Pancreas (tissue), 10 donors: ENCODE data around the gene NKD2. TPM values are rescaled to one million over a fixed set of nuclear protein-coding genes. Genes with fewer than 3 reads are reported as not detected.

Source experiments
- ATAC-seq, 4 donors: fragments of 200-7000 bp; cut with Tn5 transposase; one replicate each; pipeline versions ENCODE4 v1.8.0 to v1.9.1; 2020; ENCODE audit warnings: mild to moderate bottlenecking in 4 of 4, moderate library complexity in 4 of 4
- DNase-seq, 6 donors: peaks; one replicate each; pipeline ENCODE4 v3.0.0-alpha.2; 2020
- FAIRE-seq: peaks from 2 replicates; lab custom pipeline; 2012; peaks lifted over from hg19 to GRCh38; lab: Jason Lieb, UNC
- H3K27ac ChIP-seq, 4 donors: fragments of 200-600 bp; sonication (generic); 1 replicate in 3 of 4; 2 replicates in 1 of 4; pipeline versions ENCODE4 v1.5.0 to v1.8.0; 2020
- H3K27me3 ChIP-seq, 4 donors: fragments of 200-600 bp; one replicate each; pipeline ENCODE4 v1.8.0; 2021
- H3K36me3 ChIP-seq, 3 donors: fragments of 200-600 bp; sonication (generic) in 1 of 3; one replicate each; pipeline versions ENCODE4 v1.5.0 to v1.8.0; 2020 to 2021
- H3K4me1 ChIP-seq, 3 donors: fragments of 200-600 bp; one replicate each; pipeline ENCODE4 v1.8.0; 2021
- H3K4me3 ChIP-seq, 4 donors: fragments of 200-600 bp; sonication (generic) in 2 of 4; one replicate each; pipeline versions ENCODE4 v1.5.0 to v1.8.0; 2020 to 2021
- H3K9me3 ChIP-seq, 4 donors: fragments of 200-600 bp; one replicate each; pipeline ENCODE4 v1.8.0; 2021
- CTCF ChIP-seq, 4 donors: fragments of 200-600 bp; sonication (generic) in 3 of 4; IDR thresholded peaks; one replicate each; pipeline versions ENCODE4 v1.5.0 to v1.8.0; 2021; ENCODE audit warnings: antibody characterized with exemption in 4 of 4
- WGBS, 2 donors: extraction: QIAGEN DNeasy Blood & Tissue Kit; methylation state at CpG; one replicate each; pipeline ENCODE4 v1.1.7; 2013; 5-methylcytosine and 5-hydroxymethylcytosine counted together
- intact Hi-C, 3 donors: fragments of 100-400 bp; cut with DNase I; formaldehyde crosslinking; loops; one replicate each; pipeline versions ENCODE4 v1.11.1 to v1.14.2; 2022
- microRNA-seq, 2 donors: library from miRNA; unstranded; fragments of <30 nt; microRNA quantifications; one replicate each; pipeline versions ENCODE4 to v1.1.0, GENCODE V29; 2019 to 2020
- polyA plus RNA-seq, 2 donors: library from polyadenylated mRNA; stranded (reverse); fragments of 200-250 nt; gene quantifications; one replicate each; pipeline ENCODE4 v1.2.3, GENCODE V29; 2013
- total RNA-seq, 6 donors: library from RNA; stranded (reverse); fragmentation: NEBNext Ultra II Directional in 4 of 6; extraction: Animal tissue kit (Norgen Biotek cat#: 25700) in 4 of 6; gene quantifications; one replicate each; pipeline versions ENCODE4 v1.2.1 to v1.2.4, GENCODE V29; 2021 to 2023
- donor health status: healthy with polysubstance abuse.
- donor health status: DM: no; HTN: no; CAD: no; lungs with moderate emphysema.
- donor health status: DM: no; HTN: no; CAD: no.
- donor health status: control.
- donor health status: control.
- donor health status: Bipolar disorder and iron deficiency.
- donor health status: DM: yes; HTN: yes; CAD: no.
- donor health status: DM: no; HTN: no; CAD: no.
- donor health status: DM: no; HTN: no; CAD: no.
- donor health status: DM: yes; HTN: yes; CAD: no.

NKD2 gene
- total and polyA plus RNA-seq, 8 donors, result 1.8 to 18.6 (median 4.3) TPM

GRCh38 chr5:1086871-1087270 is 78.3 kb downstream of the NKD2 start:
- no peak for FAIRE-seq
- DNase-seq, result no peak

GRCh38 chr5:1087428-1087827 is 78.8 kb downstream of the NKD2 start:
- Histone ChIP-seq H3K4me3 (no peak overlapping the region), H3K36me3 (peaks cover 0 to 55% (median 19%) of the 10 kb centered on the region in 3 donors), H3K9me3 (no peaks in the 10 kb centered on the region), H3K27ac (no peak overlapping the region), H3K4me1 (peaks cover 0 to 5% (median 5%) of the 10 kb centered on the region in 3 donors), H3K27me3 (no peaks in the 10 kb centered on the region)
- no peak for ATAC-seq
- WGBS, 2 donors, result 97% methylated on average over 25 of the region's 25 CpGs
- TF ChIP-seq CTCF (IDR thresholded peaks at IDR 0.05), result no peak
- DNase-seq, result no peak
- no peak for FAIRE-seq
- intact Hi-C loops, result no loop called here

More at GRCh38 chr5:1086871-1087270, 78.3 kb downstream of the NKD2 start:
- no peak overlapping the region for H3K27ac ChIP-seq
- no peaks in the 10 kb centered on the region for H3K27me3 ChIP-seq
- H3K36me3 ChIP-seq, result peaks cover 0 to 51% (median 19%) of the 10 kb centered on the region in 3 donors
- intact Hi-C loops, result no loop called here
- no peak overlapping the region for H3K4me3 ChIP-seq
- H3K9me3 ChIP-seq, result no peaks in the 10 kb centered on the region
- H3K4me1 ChIP-seq, result peaks cover 0 to 5% (median 5%) of the 10 kb centered on the region in 3 donors
- WGBS, 2 donors, result 94 to 96% methylated on average over 31 of the region's 31 CpGs
- ATAC-seq, result no peak
- no peak for TF ChIP-seq CTCF (IDR thresholded peaks at IDR 0.05)

- Histone ChIP-seq H3K4me1 (peaks cover 0 to 5% (median 5%) of the 10 kb centered on the region in 3 donors), H3K27ac (no peak overlapping the region), H3K36me3 (peaks cover 0 to 59% (median 20%) of the 10 kb centered on the region in 3 donors), H3K27me3 (no peaks in the 10 kb centered on the region), H3K4me3 (no peak overlapping the region), H3K9me3 (no peaks in the 10 kb centered on the region)
- no peak for DNase-seq
- FAIRE-seq, result no peak
- TF ChIP-seq CTCF (IDR thresholded peaks at IDR 0.05), result no peak
- intact Hi-C loops, result no loop called here
- 96 to 97% methylated on average over 26 of the region's 26 CpGs for WGBS, 2 donors
- no peak for ATAC-seq
Observed at GRCh38 chr5:1088031-1088430, 79.4 kb downstream of the NKD2 start.

Small RNA genes lying within 50 kb of the gene (microRNA-seq; reads per million reads assigned to microRNA genes)
- gene MIR4635, result 0 reads per million in 2 donors

Other genes with a start within 250 kb of the NKD2 start
- 1 to 10 TPM; 2.8 to 7.5 (median 5.0) TPM for gene ZDHHC11B, start 224.1 kb upstream of the NKD2 start, total RNA-seq
- 10 to 100 TPM in 1 of 2 donors, 1 to 10 TPM in 1; 6.6 to 19.9 TPM for gene ZDHHC11B, start 224.1 kb upstream of the NKD2 start, polyA plus RNA-seq
- gene ZDHHC11, start 157.8 kb upstream of the NKD2 start, total RNA-seq, result 10 to 100 TPM in 2 of 6 donors, 1 to 10 TPM in 4; 3.6 to 11.0 (median 7.8) TPM
- 10 to 100 TPM in 1 of 2 donors, 1 to 10 TPM in 1; 5.4 to 18.1 TPM for gene ZDHHC11, start 157.8 kb upstream of the NKD2 start, polyA plus RNA-seq
- gene BRD9, start 116.0 kb upstream of the NKD2 start, total RNA-seq, result 10 to 100 TPM; 11.3 to 21.7 (median 16.8) TPM
- gene BRD9, start 116.0 kb upstream of the NKD2 start, polyA plus RNA-seq, result 10 to 100 TPM; 29.1 to 38.5 TPM
- gene TRIP13, start 115.9 kb upstream of the NKD2 start, total RNA-seq, result 1 to 10 TPM in 1 of 6 donors, under 1 TPM in 4, not detected in 1; 0.31 to 1.2 (median 0.81) TPM
- under 1 TPM; 0.38 to 0.45 TPM for gene TRIP13, start 115.9 kb upstream of the NKD2 start, polyA plus RNA-seq
- 10 to 100 TPM; 17.4 to 56.5 (median 32.1) TPM for gene SLC12A7, start 103.3 kb downstream of the NKD2 start, total RNA-seq
- gene SLC12A7, start 103.3 kb downstream of the NKD2 start, polyA plus RNA-seq, result 10 to 100 TPM; 40.0 to 44.9 TPM
- under 1 TPM; 0.08 to 0.37 (median 0.23) TPM for gene SLC6A19, start 192.8 kb downstream of the NKD2 start, total RNA-seq
- 1 to 10 TPM; 1.1 to 3.9 TPM for gene SLC6A19, start 192.8 kb downstream of the NKD2 start, polyA plus RNA-seq
- gene SLC6A18, start 216.6 kb downstream of the NKD2 start, total RNA-seq, result not detected
- under 1 TPM in 1 of 2 donors, not detected in 1; 0.14 TPM for gene SLC6A18, start 216.6 kb downstream of the NKD2 start, polyA plus RNA-seq